ENCODE data around the gene GLIS1.

Gene GLIS1

GRCh38 chr1:53561503-53562105, 177.4 kb downstream of the GLIS1 start:
- CTCF ChIA-PET = interaction anchor here (0.9 to 2.0 kb wide), 3 partner anchors 10 to 283 kb away, joined by 3 to 4 read pairs (median 3); no protein-coding TSS in a partner anchor
- H3K4me3 ChIP-seq (ENCODE audit: low read depth, low read length) = no peak overlapping the region
- no peak for DNase-seq (ENCODE audit: low read depth, low spot score)
- POLR2A ChIA-PET = no interaction called here
- TF ChIP-seq CTCF (IDR thresholded peaks at IDR 0.05; ENCODE audit: insufficient read depth, low read length, missing control alignments) = no peak

GRCh38 chr1:53560581-53561502, 178.1 kb downstream of the GLIS1 start:
- CTCF ChIA-PET = interaction anchor here (0.9 to 2.0 kb wide), 3 partner anchors 9 to 283 kb away, joined by 3 to 4 read pairs (median 3); no protein-coding TSS in a partner anchor
- no peak for TF ChIP-seq CTCF (IDR thresholded peaks at IDR 0.05; ENCODE audit: insufficient read depth, low read length, missing control alignments)
- no peak for DNase-seq (ENCODE audit: low read depth, low spot score)
- POLR2A ChIA-PET = no interaction called here
- H3K4me3 ChIP-seq (ENCODE audit: low read depth, low read length) = no peak overlapping the region

- H3K4me3 ChIP-seq (ENCODE audit: low read depth, low read length) = no peak overlapping the region
- POLR2A ChIA-PET = no interaction called here
- TF ChIP-seq CTCF (IDR thresholded peaks at IDR 0.05; ENCODE audit: insufficient read depth, low read length, missing control alignments) = no peak
- CTCF ChIA-PET = no interaction called here
- DNase-seq (ENCODE audit: low read depth, low spot score) = no peak
Measured at GRCh38 chr1:53559854-53560580, 178.9 kb downstream of the GLIS1 start.

- ChIA-PET CTCF (no interaction called here), POLR2A (no interaction called here)
- DNase-seq (ENCODE audit: low read depth, low spot score) = no peak
- no peak overlapping the region for H3K4me3 ChIP-seq (ENCODE audit: low read depth, low read length)
- no peak for TF ChIP-seq CTCF (IDR thresholded peaks at IDR 0.05; ENCODE audit: insufficient read depth, low read length, missing control alignments)
Measured at GRCh38 chr1:53559391-53559815, 179.6 kb downstream of the GLIS1 start.

GRCh38 chr1:53558739-53559315, 180.1 kb downstream of the GLIS1 start:
- H3K4me3 ChIP-seq (ENCODE audit: low read depth, low read length) = no peak overlapping the region
- no peak for DNase-seq (ENCODE audit: low read depth, low spot score)
- CTCF ChIA-PET = interaction anchor here (0.9 kb wide), 1 partner anchor 73 kb away, joined by 3 read pairs; no protein-coding TSS in a partner anchor
- no peak for TF ChIP-seq CTCF (IDR thresholded peaks at IDR 0.05; ENCODE audit: insufficient read depth, low read length, missing control alignments)
- POLR2A ChIA-PET = no interaction called here
